Calu3 (cell line): ENCODE data around the gene IP6K1. TPM values are rescaled to one million over a fixed set of nuclear protein-coding genes. Genes with fewer than 3 reads are reported as not detected.

Experiments
- BruUV-seq: library from RNA; stranded (reverse); fragments of 400-500 nt; replicated peaks from 2 replicates; lab custom pipeline; 2021; lab: Mats Ljungman, UMichigan
- CTCF ChIA-PET: fragments of 300-600 bp; sonication (Branson Sonifier 250); formaldehyde crosslinking; loops from one replicate; lab custom pipeline; 2022; ENCODE audit warnings: antibody characterized with exemption; lab: Charles Lee
- DNase-seq: peaks from one replicate; pipeline ENCODE4 v3.0.0; 2022
- H3K27ac Mint-ChIP-seq: one replicate; pipeline ENCODE4 v1.8.0; 2022; ENCODE audit warnings: mixed read lengths; ENCODE audit not compliant: unreplicated experiment
- H3K27me3 Mint-ChIP-seq: one replicate; pipeline ENCODE4 v1.8.0; 2022; ENCODE audit warnings: mixed read lengths; ENCODE audit not compliant: unreplicated experiment
- H3K36me3 Mint-ChIP-seq: one replicate; pipeline ENCODE4 v1.8.0; 2022; ENCODE audit warnings: mild to moderate bottlenecking, moderate library complexity, mixed read lengths; ENCODE audit not compliant: insufficient read depth, unreplicated experiment
- H3K4me1 Mint-ChIP-seq: one replicate; pipeline ENCODE4 v1.8.0; 2022; ENCODE audit warnings: mild to moderate bottlenecking, low read depth, mixed read lengths; ENCODE audit not compliant: unreplicated experiment
- H3K4me3 Mint-ChIP-seq: one replicate; pipeline ENCODE4 v1.8.0; 2022; ENCODE audit warnings: mild to moderate bottlenecking, low read depth, moderate library complexity, mixed read lengths; ENCODE audit not compliant: unreplicated experiment
- H3K9me3 Mint-ChIP-seq: one replicate; pipeline ENCODE4 v1.8.0; 2022; ENCODE audit warnings: low read depth, mixed read lengths; ENCODE audit not compliant: unreplicated experiment
- intact Hi-C: fragments of 100-400 bp; cut with micrococcal nuclease; formaldehyde crosslinking; loops from one replicate; pipeline ENCODE4 v1.10.0; 2022; ENCODE audit not compliant: unreplicated experiment
- total RNA-seq: library from RNA; stranded (reverse); gene quantifications from 2 replicates; pipeline ENCODE4 v1.2.3, GENCODE V29; 2022
- TF ChIP-seq, protein P1 (sequence below): fragments of 200-600 bp; IDR thresholded peaks from one replicate; pipeline ENCODE4 v1.8.0; 2022; ENCODE audit warnings: antibody characterized with exemption; ENCODE audit not compliant: unreplicated experiment

The IP6K1 gene
- total RNA-seq, 1 experiment from 2014 or later: 30.3 TPM

DNA sequence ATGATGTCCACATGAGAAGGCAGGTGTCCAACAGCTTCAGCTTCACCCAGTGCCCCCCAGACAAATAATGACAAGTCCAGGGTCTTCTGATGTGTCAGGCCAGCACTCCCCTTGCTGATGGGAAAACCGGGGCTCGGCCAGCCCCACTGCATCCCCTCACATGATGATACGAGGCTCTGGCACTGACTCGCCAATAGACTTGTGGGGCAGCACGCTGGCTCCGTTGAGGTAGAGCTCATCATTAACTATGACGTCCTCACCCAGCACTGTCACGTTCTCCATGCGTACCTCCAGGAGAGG lies 64.8 kb downstream of the IP6K1 start:
- peaks cover 2% of the 10 kb centered on the region for H3K9me3 Mint-ChIP-seq
- DNase-seq: no peak
- CTCF ChIA-PET: no interaction called here
- H3K36me3 Mint-ChIP-seq: peaks cover 78% of the 10 kb centered on the region
- TF ChIP-seq, protein P1, sequence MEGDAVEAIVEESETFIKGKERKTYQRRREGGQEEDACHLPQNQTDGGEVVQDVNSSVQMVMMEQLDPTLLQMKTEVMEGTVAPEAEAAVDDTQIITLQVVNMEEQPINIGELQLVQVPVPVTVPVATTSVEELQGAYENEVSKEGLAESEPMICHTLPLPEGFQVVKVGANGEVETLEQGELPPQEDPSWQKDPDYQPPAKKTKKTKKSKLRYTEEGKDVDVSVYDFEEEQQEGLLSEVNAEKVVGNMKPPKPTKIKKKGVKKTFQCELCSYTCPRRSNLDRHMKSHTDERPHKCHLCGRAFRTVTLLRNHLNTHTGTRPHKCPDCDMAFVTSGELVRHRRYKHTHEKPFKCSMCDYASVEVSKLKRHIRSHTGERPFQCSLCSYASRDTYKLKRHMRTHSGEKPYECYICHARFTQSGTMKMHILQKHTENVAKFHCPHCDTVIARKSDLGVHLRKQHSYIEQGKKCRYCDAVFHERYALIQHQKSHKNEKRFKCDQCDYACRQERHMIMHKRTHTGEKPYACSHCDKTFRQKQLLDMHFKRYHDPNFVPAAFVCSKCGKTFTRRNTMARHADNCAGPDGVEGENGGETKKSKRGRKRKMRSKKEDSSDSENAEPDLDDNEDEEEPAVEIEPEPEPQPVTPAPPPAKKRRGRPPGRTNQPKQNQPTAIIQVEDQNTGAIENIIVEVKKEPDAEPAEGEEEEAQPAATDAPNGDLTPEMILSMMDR: no peak
- BruUV-seq: no TSS peak
- H3K27me3 Mint-ChIP-seq: no peaks in the 10 kb centered on the region
- peak overlapping the region; percentile 44 for H3K27ac Mint-ChIP-seq
- H3K4me1 Mint-ChIP-seq: peaks cover 18% of the 10 kb centered on the region
- intact Hi-C loops: no loop called here
- H3K4me3 Mint-ChIP-seq: no peak overlapping the region

DNA sequence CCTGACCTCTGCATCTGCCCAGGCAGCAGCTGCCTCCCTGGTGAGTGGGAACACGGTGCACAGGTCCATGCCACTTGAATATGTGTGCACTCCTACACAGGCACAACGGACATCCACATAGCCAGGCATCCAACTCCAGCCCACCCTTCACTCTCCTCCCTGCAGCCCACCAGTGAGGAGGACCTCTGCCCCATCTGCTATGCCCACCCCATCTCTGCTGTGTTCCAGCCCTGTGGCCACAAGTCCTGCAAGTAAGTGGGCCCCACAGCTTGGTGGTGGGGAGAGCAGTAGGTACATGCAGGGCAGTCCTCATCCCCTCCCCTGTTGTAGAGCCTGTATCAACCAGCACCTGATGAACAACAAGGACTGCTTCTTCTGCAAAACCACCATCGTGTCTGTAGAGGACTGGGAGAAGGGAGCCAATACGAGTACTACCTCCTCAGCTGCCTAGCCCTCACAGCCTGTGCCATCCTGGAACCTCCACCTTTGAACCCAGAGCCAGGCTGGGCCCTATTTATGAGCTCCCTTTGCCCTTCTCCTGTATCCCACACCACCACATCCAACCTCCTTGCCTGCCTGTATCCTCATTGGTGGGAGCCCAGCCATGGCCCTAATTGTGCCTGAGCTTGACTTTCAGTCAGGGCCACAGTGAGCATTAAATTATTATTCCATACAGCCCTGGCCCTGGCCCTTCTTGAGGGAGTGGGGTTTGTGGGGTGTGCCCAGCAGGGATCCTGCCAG lies 65.3 kb downstream of the IP6K1 start:
- no peaks in the 10 kb centered on the region for H3K27me3 Mint-ChIP-seq
- H3K36me3 Mint-ChIP-seq: peaks cover 79% of the 10 kb centered on the region
- no peak for DNase-seq
- H3K4me1 Mint-ChIP-seq: peaks cover 18% of the 10 kb centered on the region
- H3K4me3 Mint-ChIP-seq: no peak overlapping the region
- BruUV-seq: no TSS peak
- H3K9me3 Mint-ChIP-seq: peaks cover 2% of the 10 kb centered on the region
- CTCF ChIA-PET: interaction anchor here (1.6 kb wide), 1 partner anchor 82 kb away, joined by 6 read pairs; the partner anchor contains the start of gene INKA1
- intact Hi-C loops: no loop called here
- TF ChIP-seq, protein P1: no peak
- peak overlapping the region; percentile 44 for H3K27ac Mint-ChIP-seq

DNA sequence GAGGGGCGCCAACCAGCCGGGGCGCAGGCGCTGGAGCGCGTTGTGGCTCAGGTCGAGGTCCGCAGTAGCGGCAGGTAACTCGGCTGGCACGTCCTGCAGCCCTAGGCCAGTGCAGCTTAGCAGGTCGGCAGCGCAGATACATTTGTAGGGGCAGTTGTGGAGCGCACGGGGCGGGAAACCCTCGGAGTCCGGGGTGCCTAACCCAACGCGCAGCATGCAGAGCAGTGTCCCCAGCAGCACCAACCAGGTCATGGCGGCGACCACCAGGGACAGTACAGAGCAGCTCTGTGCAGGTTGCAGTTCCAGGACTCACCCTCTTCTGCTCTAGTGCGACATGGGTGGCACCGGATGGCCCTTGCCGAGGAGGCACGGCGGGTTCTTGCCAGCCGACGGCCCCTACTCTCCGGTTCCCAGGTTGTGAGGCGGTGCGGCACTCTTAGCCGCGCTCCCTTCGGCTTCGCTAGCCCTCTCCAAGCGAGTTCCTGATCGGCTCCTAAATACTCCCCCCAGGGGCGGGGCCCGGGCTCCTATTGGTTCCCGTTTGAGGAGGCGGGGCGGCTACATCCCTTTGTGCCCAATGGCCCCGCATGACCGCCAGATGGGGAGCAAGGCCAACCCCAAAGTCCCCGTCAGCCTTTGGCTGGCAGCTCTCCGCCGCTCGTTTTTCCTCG lies 67.0 kb downstream of the IP6K1 start, which contains the start of gene AMIGO3:
AMIGO3 (minus strand) TSS at position 471 of the 671 bp plus-strand sequence; CDS start at position 252, 219 bp downstream.
- Mint-ChIP-seq H3K36me3 (peaks cover 84% of the 10 kb centered on the region), H3K4me1 (peaks cover 13% of the 10 kb centered on the region), H3K4me3 (peak within 1 kb of the TSS; percentile 46), H3K9me3 (peaks cover 2% of the 10 kb centered on the region), H3K27ac (peak within 1 kb of the TSS; percentile 52), H3K27me3 (no peaks in the 10 kb centered on the region)
- TF ChIP-seq, protein P1: no peak
- intact Hi-C loops: no loop called here
- peak; percentile 88 for DNase-seq
- BruUV-seq: no TSS peak
- CTCF ChIA-PET: interaction anchor here (0.5 to 1.6 kb wide), 2 partner anchors 84 to 210 kb away, joined by 4 to 6 read pairs; partner anchors contain the start of gene INKA1

DNA sequence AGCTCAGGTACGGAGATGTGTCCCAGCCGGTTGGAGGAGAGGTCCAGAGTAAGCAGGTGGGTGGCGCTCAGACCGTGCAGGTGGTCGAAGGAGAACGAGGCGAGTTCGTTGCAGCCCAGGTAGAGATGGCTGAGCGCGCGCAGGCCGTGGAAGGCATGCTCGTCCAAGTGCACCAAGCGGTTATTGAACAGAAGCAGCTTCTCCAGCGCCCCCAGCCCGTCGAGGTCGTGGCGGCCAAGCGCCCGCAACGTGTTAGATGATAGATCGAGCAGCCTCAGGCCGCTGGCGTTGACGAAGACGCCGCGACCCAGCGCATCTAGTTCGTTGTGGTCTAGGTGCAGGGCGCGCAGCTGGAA lies 67.5 kb downstream of the IP6K1 start:
- peaks cover 79% of the 10 kb centered on the region for H3K36me3 Mint-ChIP-seq
- BruUV-seq: no TSS peak
- peaks cover 2% of the 10 kb centered on the region for H3K9me3 Mint-ChIP-seq
- H3K4me3 Mint-ChIP-seq: peak overlapping the region; percentile 46
- DNase-seq: no peak
- H3K4me1 Mint-ChIP-seq: peaks cover 10% of the 10 kb centered on the region
- H3K27ac Mint-ChIP-seq: peak overlapping the region; percentile 52
- TF ChIP-seq, protein P1: no peak
- CTCF ChIA-PET: no interaction called here
- no peaks in the 10 kb centered on the region for H3K27me3 Mint-ChIP-seq
- intact Hi-C loops: no loop called here
